A549 (cell line): Measurements from ENCODE around the gene GSTM3. TPM values are rescaled to one million over a fixed set of nuclear protein-coding genes. Genes with fewer than 3 reads are reported as not detected.

ENCODE experiments used
- ATAC-seq, 2 experiments: fragments of 200-7000 bp in 1 of 2; fragments of >200 bp in 1 of 2; cut with Nextera tagmentation in 1 of 2; cut with Tn5 transposase in 1 of 2; 3 replicates each; pipeline versions ENCODE4 v1.8.0 to v1.9.1; 2018 to 2020; ENCODE audit warnings: mild to moderate bottlenecking in 1 of 2, moderate library complexity in 1 of 2
- CTCF ChIA-PET: fragments of 300-600 bp; sonication (Branson Sonifier 250); formaldehyde crosslinking; extraction: SDS; loops from one replicate; lab custom pipeline; 2021; ENCODE audit warnings: antibody characterized with exemption, inconsistent platforms; lab: Yijun Ruan, JAX
- POLR2A ChIA-PET: fragments of 350-600 bp; formaldehyde crosslinking; extraction: SDS; loops from one replicate; lab custom pipeline; 2021; ENCODE audit warnings: antibody characterized with exemption, inconsistent platforms; lab: Yijun Ruan, JAX
- DNase-seq, 2 experiments: peaks; one replicate each; pipeline versions ENCODE4 v3.0.0 to v3.0.0-alpha.2; 2011 to 2016; ENCODE audit warnings: low read depth in 1 of 2, low spot score in 1 of 2
- FAIRE-seq: peaks from 2 replicates; lab custom pipeline; 2011; peaks lifted over from hg19 to GRCh38; lab: Jason Lieb, UNC
- H3K27ac ChIP-seq, 2 experiments: fragments of >200 bp; sonication (Bioruptor Twin); formaldehyde crosslinking; 3 replicates each; pipeline ENCODE4 v1.5.1; 2016 to 2017
- H3K4me1 ChIP-seq: fragments of >200 bp; sonication (Bioruptor Twin); formaldehyde crosslinking; 3 replicates; pipeline ENCODE4 v1.6.1; 2016
- H3K4me2 ChIP-seq: fragments of >200 bp; sonication (Bioruptor Twin); formaldehyde crosslinking; 3 replicates; pipeline ENCODE4 v1.6.1; 2016
- H3K4me3 ChIP-seq: fragments of >200 bp; sonication (Bioruptor Twin); formaldehyde crosslinking; 3 replicates; pipeline ENCODE4 v1.5.1; 2016
- H3K9me3 ChIP-seq: fragments of >200 bp; sonication (Bioruptor Twin); formaldehyde crosslinking; 3 replicates; pipeline ENCODE4 v1.6.1; 2016
- CHD4 ChIP-seq: fragments of 200-600 bp; sonication (generic); IDR thresholded peaks from 2 replicates; pipeline ENCODE4 v1.6.1; 2016; ENCODE audit warnings: antibody characterized with exemption, mild to moderate bottlenecking, borderline replicate concordance
- CTCF ChIP-seq: fragments of >200 bp; sonication (Bioruptor Twin); formaldehyde crosslinking; IDR thresholded peaks from 3 replicates; pipeline ENCODE4 v1.5.1; 2016
- FOSB ChIP-seq: fragments of 250-450 bp; sonication (Bioruptor Pico); IDR thresholded peaks from 2 replicates; pipeline ENCODE4 v1.5.0; 2020; ENCODE audit warnings: mild to moderate bottlenecking, moderate library complexity
- FOSL2 ChIP-seq, 2 experiments: fragments of 450-650 bp in 1 of 2; fragments of >200 bp in 1 of 2; sonication (Bioruptor Twin) in 1 of 2; formaldehyde crosslinking; IDR thresholded peaks; 2 replicates each; pipeline versions ENCODE4 v1.5.0 to v1.6.1; 2016 to 2020; ENCODE audit warnings: mild to moderate bottlenecking in 1 of 2, moderate library complexity in 1 of 2
- HEYL ChIP-seq: fragments of 250-450 bp; sonication (Bioruptor Pico); IDR thresholded peaks from 2 replicates; pipeline ENCODE4 v1.8.0; 2021; ENCODE audit warnings: mild to moderate bottlenecking, moderate library complexity
- HOXB5 ChIP-seq: fragments of 250-450 bp; sonication (Bioruptor Pico); IDR thresholded peaks from 2 replicates; pipeline ENCODE4 v1.5.0; 2020; ENCODE audit warnings: mild to moderate bottlenecking, moderate library complexity
- MYC ChIP-seq: IDR thresholded peaks from 2 replicates; pipeline ENCODE4 v1.6.1; 2012; ENCODE audit warnings: mild to moderate bottlenecking, inconsistent platforms, low read length, improper control_type of control experiment, borderline replicate concordance
- RARB ChIP-seq: fragments of 250-450 bp; sonication (Bioruptor Pico); IDR thresholded peaks from 2 replicates; pipeline ENCODE4 v1.8.0; 2021; ENCODE audit warnings: mild to moderate bottlenecking, moderate library complexity
- ZC3H11A ChIP-seq: fragments of 450-650 bp; IDR thresholded peaks from 2 replicates; pipeline ENCODE4 v1.6.1; 2014; ENCODE audit warnings: antibody characterized with exemption, mild to moderate bottlenecking
- WGBS: methylation state at CpG from one replicate; pipeline ENCODE4 v1.1.6; 2017; ENCODE audit errors: missing lambda C conversion rate; 5-methylcytosine and 5-hydroxymethylcytosine counted together
- polyA plus RNA-seq, 4 experiments: library from polyadenylated mRNA; depleted of rRNA in 3 of 4; stranded (reverse); fragments of >200 nt; fragmentation: RNase III in 1 of 4; extraction: RNeasy Plus Mini Kit Qiagen cat#74134 plus additional on column Dnase treatment in 1 of 4; gene quantifications; 2 replicates in 3 of 4; 3 replicates in 1 of 4; pipeline ENCODE4 v1.2.3, GENCODE V29; 2011 to 2017
- TF ChIP-seq, protein P1 (sequence below): IDR thresholded peaks from 2 replicates; pipeline ENCODE4 v1.6.1; 2012
- TF ChIP-seq, protein P2 (sequence below): fragments of 450-650 bp; IDR thresholded peaks from 2 replicates; pipeline ENCODE4 v1.6.1; 2014; ENCODE audit warnings: antibody characterized with exemption

GSTM3 gene
- polyA plus RNA-seq, 2 of the 4 experiments (the other 2 are of a cell fraction): 43.0 to 55.7 TPM

DNA sequence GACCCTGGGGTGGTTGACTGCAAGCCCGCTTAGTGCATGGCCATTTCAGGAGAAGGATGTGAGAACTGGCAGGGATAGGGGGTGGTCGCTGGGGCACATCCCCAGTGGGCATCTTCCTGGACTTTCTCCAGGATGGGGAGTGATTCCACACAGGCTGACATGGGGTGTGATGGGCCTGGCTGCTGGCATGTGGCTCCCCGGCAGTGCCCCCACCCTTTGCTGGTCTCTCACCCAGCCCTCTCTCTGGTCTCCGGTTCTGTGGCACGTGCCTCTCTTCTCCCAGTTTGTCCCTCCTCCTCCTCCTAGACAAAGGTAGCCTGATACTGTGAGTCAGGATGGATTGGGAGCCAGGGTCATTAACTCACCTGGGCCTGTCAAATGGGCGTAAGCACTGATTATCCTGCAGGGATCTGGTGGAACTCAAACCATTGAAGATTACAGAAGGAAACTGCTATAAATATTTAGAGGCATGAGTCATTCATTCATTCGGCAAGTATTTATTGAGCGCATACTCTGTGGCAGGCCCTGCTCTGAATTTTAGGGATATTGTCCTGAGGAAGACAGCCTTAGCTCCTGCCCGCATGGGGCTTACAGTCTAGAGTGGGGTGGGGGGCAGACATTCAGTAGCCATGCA lies 46.5 kb upstream of the GSTM3 start:
- Histone ChIP-seq H3K4me3 (no peak overlapping the region), H3K9me3 (no peaks in the 10 kb centered on the region), H3K4me1 (peaks cover 91% of the 10 kb centered on the region), H3K4me2 (peak overlapping the region; percentile 60), H3K27ac (peak overlapping the region; percentile 86 to 98)
- ChIA-PET CTCF (interaction anchor here (0.9 to 28.1 kb wide), 8 partner anchors 10 to 255 kb away, joined by 3 to 969 read pairs (median 4); partner anchors contain the start of gene AHCYL1), POLR2A (no interaction called here)
- TF ChIP-seq HEYL (CRISPR knock-in tag) (no peak), FOSL2 (IDR thresholded peaks at IDR 0.05) (no peak), FOSL2 (CRISPR knock-in tag; IDR thresholded peaks at IDR 0.05) (peak; percentile 52)
- TF ChIP-seq, protein P1, sequence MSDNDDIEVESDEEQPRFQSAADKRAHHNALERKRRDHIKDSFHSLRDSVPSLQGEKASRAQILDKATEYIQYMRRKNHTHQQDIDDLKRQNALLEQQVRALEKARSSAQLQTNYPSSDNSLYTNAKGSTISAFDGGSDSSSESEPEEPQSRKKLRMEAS: peak; percentile 49
- no peak for FAIRE-seq
- no peak for ATAC-seq
- DNase-seq: no peak
- WGBS: 72% methylated on average over 9 of the region's 9 CpGs

- DNase-seq: peak; percentile 67 to 89
- peak overlapping the region; percentile 60 for H3K4me2 ChIP-seq
- H3K9me3 ChIP-seq: peaks cover 4% of the 10 kb centered on the region; the same call in 2 of the 3 replicates
- peak overlapping the region; percentile 86 to 98 for H3K27ac ChIP-seq
- FAIRE-seq: no peak
- ChIA-PET CTCF (interaction anchor here (1.2 to 28.1 kb wide), 6 partner anchors 10 to 194 kb away, joined by 3 to 969 read pairs (median 4); partner anchors contain the start of gene AHCYL1), POLR2A (no interaction called here)
- peaks cover 84% of the 10 kb centered on the region for H3K4me1 ChIP-seq
- peak; percentile 67 to 79 for ATAC-seq
- 25% methylated on average over 6 of the region's 6 CpGs for WGBS
- TF ChIP-seq HOXB5 (CRISPR knock-in tag) (peak; percentile 12; the same call in 1 of the 2 replicates), RARB (CRISPR knock-in tag) (no peak)
- TF ChIP-seq, protein P1: 0 out of 2 replicates have a peak, but pooled peaks have one; percentile 19
- H3K4me3 ChIP-seq: no peak overlapping the region
Observed at GRCh38 chr1:109786531-109787021, 45.7 kb upstream of the GSTM3 start.

- DNase-seq: no peak
- CTCF ChIA-PET: interaction anchor here (1.2 to 28.1 kb wide), 5 partner anchors 9 to 194 kb away, joined by 3 to 969 read pairs (median 4); partner anchors contain the start of gene AHCYL1
- TF ChIP-seq, protein P2, sequence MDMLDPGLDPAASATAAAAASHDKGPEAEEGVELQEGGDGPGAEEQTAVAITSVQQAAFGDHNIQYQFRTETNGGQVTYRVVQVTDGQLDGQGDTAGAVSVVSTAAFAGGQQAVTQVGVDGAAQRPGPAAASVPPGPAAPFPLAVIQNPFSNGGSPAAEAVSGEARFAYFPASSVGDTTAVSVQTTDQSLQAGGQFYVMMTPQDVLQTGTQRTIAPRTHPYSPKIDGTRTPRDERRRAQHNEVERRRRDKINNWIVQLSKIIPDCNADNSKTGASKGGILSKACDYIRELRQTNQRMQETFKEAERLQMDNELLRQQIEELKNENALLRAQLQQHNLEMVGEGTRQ: no peak
- TF ChIP-seq FOSB (no peak), ZC3H11A (no peak), CHD4 (no peak)
- peaks cover 9% of the 10 kb centered on the region for H3K9me3 ChIP-seq
- H3K4me2 ChIP-seq: peak overlapping the region; percentile 60
- no peak overlapping the region for H3K4me3 ChIP-seq
- peak overlapping the region; percentile 86 to 98 for H3K27ac ChIP-seq
- no peak for ATAC-seq
- POLR2A ChIA-PET: no interaction called here
- H3K4me1 ChIP-seq: peaks cover 79% of the 10 kb centered on the region
- 88% methylated on average over 5 of the region's 5 CpGs for WGBS
- no peak for FAIRE-seq
Observed at GRCh38 chr1:109786112-109786480, 45.3 kb upstream of the GSTM3 start.

DNA sequence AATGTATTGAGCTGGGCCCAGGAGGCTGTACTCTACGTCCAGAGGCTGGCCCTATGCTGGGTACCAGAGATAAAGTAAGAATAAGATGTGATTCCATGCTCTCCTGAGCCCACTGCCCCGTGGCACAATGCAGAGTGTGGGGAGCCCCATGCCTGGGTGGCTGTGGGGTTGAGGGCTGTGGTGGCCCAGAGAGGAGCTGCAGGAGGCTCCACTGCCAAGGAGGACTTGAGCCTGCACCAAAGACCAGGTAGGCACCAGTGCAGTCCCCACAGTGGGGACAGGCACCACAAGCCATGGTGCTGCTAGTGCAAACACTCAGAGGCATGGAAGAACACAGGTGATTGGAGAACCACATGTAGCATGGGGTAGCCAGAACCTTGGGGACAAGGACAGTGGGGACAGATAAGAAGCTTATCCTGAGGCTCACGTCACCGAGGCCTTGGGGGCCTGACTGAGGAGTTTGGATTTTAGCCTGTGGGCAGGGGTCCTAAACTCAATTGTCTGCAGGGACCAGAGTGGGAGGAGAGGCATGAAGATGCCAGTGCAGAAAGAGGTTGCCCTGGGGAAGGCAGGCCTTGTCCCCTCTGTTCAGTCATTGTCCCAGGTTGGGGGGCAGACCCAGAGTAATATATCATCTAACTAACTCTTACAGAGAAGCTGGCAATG lies 44.7 kb upstream of the GSTM3 start:
- ChIA-PET POLR2A (no interaction called here), CTCF (interaction anchor here (1.0 to 28.1 kb wide), 6 partner anchors 9 to 226 kb away, joined by 3 to 969 read pairs (median 6); partner anchors contain the start of gene AHCYL1)
- TF ChIP-seq ZC3H11A: no peak
- TF ChIP-seq MYC: no peak
- TF ChIP-seq CTCF: no peak
- TF ChIP-seq CHD4: no peak
- WGBS: 95% methylated on average over 4 of the region's 4 CpGs
- H3K4me3 ChIP-seq: no peak overlapping the region
- peak overlapping the region; percentile 86 to 98 for H3K27ac ChIP-seq
- peak overlapping the region; percentile 60 for H3K4me2 ChIP-seq
- DNase-seq: no peak
- H3K4me1 ChIP-seq: peaks cover 74% of the 10 kb centered on the region
- H3K9me3 ChIP-seq: peaks cover 14% of the 10 kb centered on the region
- no peak for FAIRE-seq
- no peak for ATAC-seq
